HG03066 (cell line): ENCODE data around the gene TMEM250.
"Not testable (repeated sequence)": the region's sequence is repeated elsewhere in the genome, so short reads cannot be mapped to it uniquely, and the experiment has no call there.

Source experiments
- ATAC-seq: cut with Tn5 transposase; IDR thresholded peaks from one replicate; pipeline ENCODE4 v1.9.1; 2021; ENCODE audit warnings: low read depth; ENCODE audit not compliant: unreplicated experiment

The TMEM250 gene

GRCh38 chr9:136114610-136115009, 4.1 kb downstream of the TMEM250 start:
- no peak for ATAC-seq

- ATAC-seq: no peak
Observed at GRCh38 chr9:136112541-136112940, 6.1 kb downstream of the TMEM250 start.

DNA sequence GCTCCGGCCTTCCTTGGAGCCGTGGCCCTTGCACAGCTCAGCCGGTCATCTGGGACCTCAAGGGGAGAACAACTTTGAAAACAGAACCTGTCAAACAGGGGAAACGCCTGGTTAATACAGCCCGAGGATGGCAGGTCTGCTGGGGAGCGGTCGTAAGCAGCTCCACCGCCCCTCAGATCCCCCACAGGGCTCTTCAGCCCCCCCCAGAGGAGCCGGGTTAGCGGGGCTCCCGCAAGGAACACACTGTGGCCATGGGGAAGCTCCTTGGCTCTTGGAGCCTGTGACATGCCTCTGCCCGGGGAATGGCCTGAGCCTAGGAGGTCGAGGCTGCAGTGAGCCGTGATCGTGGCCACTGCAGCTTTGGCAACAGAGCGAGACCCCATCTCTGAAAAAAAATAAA, 6.8 kb downstream of the TMEM250 start:
- no peak for ATAC-seq

DNA sequence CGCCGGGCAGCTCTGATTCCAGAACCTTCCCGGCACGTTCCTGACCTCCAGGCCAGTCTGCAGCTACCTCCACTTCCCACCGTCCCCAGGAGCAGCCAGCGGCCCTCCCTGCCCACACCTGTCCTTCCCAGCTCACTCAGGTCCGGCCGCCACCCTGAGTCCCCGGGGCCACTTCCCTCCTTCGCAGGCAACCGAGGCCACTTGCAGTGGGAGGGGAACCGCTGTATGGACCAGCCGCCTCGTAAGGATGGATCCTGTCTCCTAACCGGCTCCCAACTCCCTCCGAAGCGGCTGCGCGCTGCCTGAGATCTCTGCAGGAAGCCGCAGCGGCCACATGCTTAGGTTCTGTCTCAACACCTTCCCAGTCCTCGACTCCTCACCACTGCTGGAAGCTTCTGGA, 7.5 kb downstream of the TMEM250 start:
- no peak for ATAC-seq

GRCh38 chr9:136110082-136111061, 8.3 kb downstream of the TMEM250 start:
- ATAC-seq: no peak

- peak; percentile 60 for ATAC-seq
Observed at GRCh38 chr9:136109351-136110081, 9.2 kb downstream of the TMEM250 start.

DNA sequence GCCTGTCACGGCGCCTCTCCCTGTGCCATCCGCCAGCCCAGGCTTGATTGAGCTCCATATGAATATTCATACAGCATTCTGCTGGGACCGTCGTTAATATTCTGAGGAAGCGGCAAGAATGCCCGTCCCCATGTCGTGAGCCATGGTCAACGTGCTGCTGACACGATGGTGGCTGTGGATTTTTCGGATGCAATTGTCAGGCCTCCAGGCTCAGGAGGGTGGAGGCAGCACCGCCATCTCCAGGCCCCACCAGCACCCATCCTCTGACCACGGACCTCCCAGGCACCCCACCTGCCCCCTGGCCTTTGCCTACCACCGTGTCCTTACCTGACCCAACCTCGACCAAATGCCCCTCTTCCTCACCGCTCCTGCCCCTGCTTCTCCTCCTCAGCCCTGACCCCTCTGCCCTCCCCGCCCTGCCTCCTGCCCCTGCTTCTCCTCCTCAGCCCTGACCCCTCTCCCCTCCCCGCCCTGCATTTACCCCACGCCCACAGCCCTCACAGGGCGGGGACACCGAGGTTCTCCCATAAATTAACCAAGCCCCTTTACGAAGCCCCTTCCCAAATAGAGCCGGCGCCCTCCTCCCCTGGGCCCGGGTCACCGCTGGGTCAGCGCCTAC, 9.9 kb downstream of the TMEM250 start:
- no peak for ATAC-seq

- no peak for ATAC-seq
Observed at GRCh38 chr9:136107953-136108647, 10.6 kb downstream of the TMEM250 start.

- ATAC-seq: no peak
Observed at GRCh38 chr9:136107155-136107952, 11.3 kb downstream of the TMEM250 start.

- ATAC-seq: no peak
Observed at GRCh38 chr9:136105398-136106135, 13.1 kb downstream of the TMEM250 start.

DNA sequence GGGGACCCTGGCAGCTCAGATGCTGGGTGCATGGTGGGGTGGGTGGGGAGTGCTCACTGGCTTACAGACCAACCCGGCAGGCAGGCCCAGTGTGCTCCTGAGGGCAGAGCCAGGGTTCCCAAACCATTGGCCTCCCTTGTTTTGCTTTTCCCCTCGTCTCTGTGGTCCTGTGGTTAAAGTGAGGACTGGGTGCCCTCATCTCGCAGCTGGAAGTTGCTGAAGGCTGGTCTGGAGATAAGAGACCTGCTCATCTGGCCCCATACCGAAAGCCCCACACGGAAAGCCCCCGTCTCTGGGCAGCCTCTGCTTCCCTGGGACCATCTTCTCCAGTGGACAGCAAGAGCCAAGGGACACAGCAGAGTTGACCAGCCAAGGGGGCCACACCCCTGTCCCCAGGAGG, 13.8 kb downstream of the TMEM250 start:
- ATAC-seq: no peak

DNA sequence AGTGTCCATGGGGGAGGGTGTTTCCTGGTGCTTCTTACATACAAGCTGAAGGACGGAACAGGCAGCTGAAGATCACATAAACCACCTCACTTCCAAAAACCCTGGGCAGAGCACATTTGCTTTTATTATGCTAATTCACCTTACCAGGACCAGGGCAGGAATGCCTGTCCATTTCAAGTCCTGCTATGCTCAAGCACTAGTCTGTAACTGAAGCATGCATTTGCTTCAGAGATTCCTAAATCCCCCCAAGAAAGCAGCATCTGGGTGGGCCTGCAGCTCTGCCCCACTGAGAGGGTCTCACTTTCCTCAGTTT, 14.2 kb downstream of the TMEM250 start:
- no peak for ATAC-seq

DNA sequence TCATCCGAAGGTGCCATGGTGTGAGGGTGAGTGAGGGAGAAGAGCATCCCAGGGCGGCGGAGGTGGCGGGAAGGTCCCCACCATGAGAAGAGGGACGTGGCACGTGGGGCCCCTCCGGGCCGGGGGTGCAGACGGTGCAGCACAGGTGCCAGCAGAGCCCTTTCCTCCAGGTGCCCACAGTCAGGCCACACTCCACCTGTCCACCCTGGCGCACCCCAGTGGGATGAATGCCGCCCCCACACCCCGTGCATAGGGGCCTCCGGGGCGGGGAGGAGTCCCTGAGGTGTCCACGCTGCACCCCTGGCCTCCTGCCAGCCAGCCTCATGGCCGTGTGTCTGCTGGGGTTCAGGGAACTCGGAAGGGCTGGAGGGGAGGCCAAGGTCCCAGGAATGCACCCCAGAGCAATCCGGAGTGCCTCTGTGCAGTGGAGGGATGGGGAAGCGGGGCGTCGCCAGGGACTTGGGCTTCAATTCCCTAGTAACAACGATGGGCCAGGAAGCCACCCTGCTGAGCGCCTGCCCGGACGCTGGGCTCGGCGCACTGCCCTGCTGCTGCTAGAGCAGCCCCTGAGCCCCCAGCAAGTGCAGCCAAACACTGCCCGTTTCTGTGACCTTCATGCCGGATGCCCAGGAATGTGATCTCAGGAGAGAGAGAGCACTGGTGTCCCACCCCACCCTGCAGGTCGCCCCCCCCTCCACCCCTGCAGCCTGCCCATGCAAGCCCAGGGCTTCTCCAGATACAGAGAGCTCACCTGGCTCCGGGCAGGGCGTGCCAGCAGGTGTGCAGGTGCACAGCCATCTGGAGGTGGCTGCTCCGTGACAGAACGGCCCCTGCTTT, 14.8 kb downstream of the TMEM250 start:
- no peak for ATAC-seq

DNA sequence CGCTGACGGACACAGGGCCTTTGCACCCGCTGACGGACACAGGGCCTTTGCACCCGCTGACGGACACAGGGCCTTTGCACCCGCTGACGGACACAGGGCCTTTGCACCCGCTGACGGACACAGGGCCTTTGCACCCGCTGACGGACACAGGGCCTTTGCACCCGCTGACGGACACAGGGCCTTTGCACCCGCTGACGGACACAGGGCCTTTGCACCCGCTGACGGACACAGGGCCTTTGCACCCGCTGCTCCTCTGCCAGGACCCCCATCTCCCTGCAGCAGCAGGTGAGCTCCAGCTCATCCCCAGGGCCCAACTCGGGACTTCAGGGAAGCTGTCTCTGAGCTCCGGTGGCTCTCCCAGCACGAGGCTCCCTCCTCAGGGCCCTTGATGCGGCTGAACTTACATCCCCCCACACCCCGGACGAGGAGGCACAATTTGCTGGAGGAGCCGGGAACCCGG, 17.0 kb downstream of the TMEM250 start:
- not testable (repeated sequence) for ATAC-seq

DNA sequence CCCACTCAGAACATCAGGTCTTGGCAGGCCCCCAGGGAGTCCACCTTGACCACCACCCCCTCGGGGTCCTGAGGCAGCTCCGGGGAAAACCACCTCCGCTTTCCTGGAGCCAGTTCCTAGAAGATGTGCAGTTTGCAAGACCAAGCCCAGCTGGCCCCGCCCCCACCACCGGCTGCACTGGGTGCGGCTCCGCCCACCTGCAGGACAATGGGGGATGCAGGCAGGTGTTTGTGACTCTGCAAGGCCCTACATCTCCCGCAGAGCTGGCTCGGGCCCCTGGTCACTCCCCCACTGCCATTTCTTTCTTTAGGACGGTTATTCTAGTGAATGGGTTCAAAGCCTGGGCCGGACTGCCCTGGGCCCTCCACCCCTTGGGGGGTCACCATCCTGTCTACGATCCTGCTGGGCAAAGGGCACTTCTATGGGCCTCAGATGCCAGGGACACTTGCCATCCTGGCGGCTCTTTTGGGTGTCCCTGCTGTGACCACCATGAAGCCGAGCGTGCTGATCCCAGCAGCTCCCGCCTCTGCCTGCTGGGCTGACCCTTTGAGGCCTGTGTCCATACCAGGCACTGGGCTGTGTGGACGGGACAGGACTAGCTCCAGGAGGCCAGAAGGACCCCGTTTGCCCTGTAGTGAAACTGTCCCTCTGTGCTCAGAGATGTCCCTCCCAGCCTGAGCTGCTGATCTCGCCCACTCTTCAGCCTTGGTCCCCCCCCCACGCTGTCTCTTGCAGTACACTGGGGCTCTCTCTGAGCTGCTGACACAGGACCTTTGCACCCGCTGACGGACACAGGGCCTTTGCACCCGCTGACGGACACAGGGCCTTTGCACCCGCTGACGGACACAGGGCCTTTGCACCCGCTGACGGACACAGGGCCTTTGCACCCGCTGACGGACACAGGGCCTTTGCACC, 17.7 kb downstream of the TMEM250 start:
- no peak for ATAC-seq

GRCh38 chr9:136099542-136099941, 19.1 kb downstream of the TMEM250 start:
- ATAC-seq: no peak

- ATAC-seq: no peak
Observed at GRCh38 chr9:136098844-136099243, 19.8 kb downstream of the TMEM250 start.
